GM19324 (cell line): ENCODE data around the gene USP31.

ENCODE experiments used
- ATAC-seq: cut with Tn5 transposase; IDR thresholded peaks from one replicate; pipeline ENCODE4 v1.9.1; 2021; ENCODE audit warnings: mild to moderate bottlenecking, moderate library complexity; ENCODE audit not compliant: unreplicated experiment, low FRiP score

The USP31 gene

GRCh38 chr16:23134274-23134673 is 15.0 kb downstream of the USP31 start:
- ATAC-seq, result no peak

GRCh38 chr16:23132775-23133463 is 16.3 kb downstream of the USP31 start:
- no peak for ATAC-seq

- no peak for ATAC-seq
These were observed 17.2 kb downstream of the USP31 start for GRCh38 chr16:23131931-23132621.

GRCh38 chr16:23131436-23131835 is 17.8 kb downstream of the USP31 start:
- no peak for ATAC-seq

GRCh38 chr16:23131036-23131435 is 18.2 kb downstream of the USP31 start:
- no peak for ATAC-seq

GRCh38 chr16:23129686-23130085 is 19.6 kb downstream of the USP31 start:
- no peak for ATAC-seq

GRCh38 chr16:23128056-23128455 is 21.2 kb downstream of the USP31 start:
- ATAC-seq, result no peak

GRCh38 chr16:23125277-23125676 is 24.0 kb downstream of the USP31 start:
- ATAC-seq, result no peak

- ATAC-seq, result no peak
These were observed 24.9 kb downstream of the USP31 start for GRCh38 chr16:23124315-23124714.

- ATAC-seq, result no peak
These were observed 27.1 kb downstream of the USP31 start for GRCh38 chr16:23122144-23122543.

- no peak for ATAC-seq
These were observed 28.2 kb downstream of the USP31 start for GRCh38 chr16:23121024-23121423.

- no peak for ATAC-seq
These were observed 28.7 kb downstream of the USP31 start for GRCh38 chr16:23120562-23120961.

GRCh38 chr16:23119570-23119969 is 29.7 kb downstream of the USP31 start:
- ATAC-seq, result no peak

GRCh38 chr16:23114131-23114904 is 34.9 kb downstream of the USP31 start:
- ATAC-seq, result no peak

- no peak for ATAC-seq
These were observed 36.1 kb downstream of the USP31 start for GRCh38 chr16:23113185-23113584.

- no peak for ATAC-seq
These were observed 38.9 kb downstream of the USP31 start for GRCh38 chr16:23110257-23110899.

- ATAC-seq, result no peak
These were observed 41.3 kb downstream of the USP31 start for GRCh38 chr16:23107936-23108335.

- ATAC-seq, result no peak
These were observed 42.1 kb downstream of the USP31 start for GRCh38 chr16:23107117-23107516.

GRCh38 chr16:23105309-23105708 is 43.9 kb downstream of the USP31 start:
- ATAC-seq, result no peak

GRCh38 chr16:23104032-23104955 is 45.0 kb downstream of the USP31 start:
- ATAC-seq, result no peak
